ENCODE measurements around the gene TSEN54. TPM values are rescaled to one million over a fixed set of nuclear protein-coding genes. Genes with fewer than 3 reads are reported as not detected.

Gene TSEN54
- total and polyA plus RNA-seq, 4 donors, result 9.1 to 15.1 (median 12.3) TPM

GRCh38 chr17:75566416-75566815 lies 50.1 kb downstream of the TSEN54 start:
- no peak for DNase-seq (ENCODE audit: low spot score)
- H3K9me3 ChIP-seq (ENCODE audit: control insufficient read depth in 4 of 4, low read length in 3 of 4), result no peaks in the 10 kb centered on the region
- H3K4me3 ChIP-seq (ENCODE audit: low read depth in 1 of 3, low read length in 3 of 3), result no peak overlapping the region
- TF ChIP-seq FOXA2 (IDR thresholded peaks at IDR 0.05), result no peak
- TF ChIP-seq TAF1 (conservative IDR thresholded peaks at IDR 0.05), result no peak
- no peak for TF ChIP-seq JUND (IDR thresholded peaks at IDR 0.05)
- no peak for TF ChIP-seq FOXA1 (IDR thresholded peaks at IDR 0.05)
- TF ChIP-seq, protein P1, sequence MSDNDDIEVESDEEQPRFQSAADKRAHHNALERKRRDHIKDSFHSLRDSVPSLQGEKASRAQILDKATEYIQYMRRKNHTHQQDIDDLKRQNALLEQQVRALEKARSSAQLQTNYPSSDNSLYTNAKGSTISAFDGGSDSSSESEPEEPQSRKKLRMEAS (IDR thresholded peaks at IDR 0.05), result no peak
- no peak for TF ChIP-seq ATF3 (IDR thresholded peaks at IDR 0.05)
- TF ChIP-seq HNF4A (conservative IDR thresholded peaks at IDR 0.05), result no peak
- TF ChIP-seq, protein P2, sequence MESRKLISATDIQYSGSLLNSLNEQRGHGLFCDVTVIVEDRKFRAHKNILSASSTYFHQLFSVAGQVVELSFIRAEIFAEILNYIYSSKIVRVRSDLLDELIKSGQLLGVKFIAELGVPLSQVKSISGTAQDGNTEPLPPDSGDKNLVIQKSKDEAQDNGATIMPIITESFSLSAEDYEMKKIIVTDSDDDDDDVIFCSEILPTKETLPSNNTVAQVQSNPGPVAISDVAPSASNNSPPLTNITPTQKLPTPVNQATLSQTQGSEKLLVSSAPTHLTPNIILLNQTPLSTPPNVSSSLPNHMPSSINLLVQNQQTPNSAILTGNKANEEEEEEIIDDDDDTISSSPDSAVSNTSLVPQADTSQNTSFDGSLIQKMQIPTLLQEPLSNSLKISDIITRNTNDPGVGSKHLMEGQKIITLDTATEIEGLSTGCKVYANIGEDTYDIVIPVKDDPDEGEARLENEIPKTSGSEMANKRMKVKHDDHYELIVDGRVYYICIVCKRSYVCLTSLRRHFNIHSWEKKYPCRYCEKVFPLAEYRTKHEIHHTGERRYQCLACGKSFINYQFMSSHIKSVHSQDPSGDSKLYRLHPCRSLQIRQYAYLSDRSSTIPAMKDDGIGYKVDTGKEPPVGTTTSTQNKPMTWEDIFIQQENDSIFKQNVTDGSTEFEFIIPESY (IDR thresholded peaks at IDR 0.05), result no peak
- no peak for TF ChIP-seq CTCF (IDR thresholded peaks at IDR 0.05; ENCODE audit: low read depth, low read length, missing input control)
- peaks cover 1 to 10% (median 8%) of the 10 kb centered on the region in 4 donors for H3K4me1 ChIP-seq (ENCODE audit: control insufficient read depth in 4 of 4, insufficient read depth in 4 of 4, low read length in 3 of 4)
- no peak overlapping the region for H3K27ac ChIP-seq (ENCODE audit: low read depth in 1 of 2, low read length in 2 of 2)
- peaks cover 10 to 65% (median 31%) of the 10 kb centered on the region in 4 donors for H3K36me3 ChIP-seq (ENCODE audit: control insufficient read depth in 4 of 4, insufficient read depth in 3 of 4, low read depth in 1 of 4, low read length in 3 of 4)
- 89% methylated on average over 6 of the region's 6 CpGs for WGBS
- H3K27me3 ChIP-seq (ENCODE audit: control insufficient read depth in 4 of 4, insufficient read depth in 4 of 4, low read length in 3 of 4), result no peaks in the 10 kb centered on the region
- H3K9ac ChIP-seq (ENCODE audit: low read depth in 1 of 2, low read length in 2 of 2), result no peak overlapping the region

DNA sequence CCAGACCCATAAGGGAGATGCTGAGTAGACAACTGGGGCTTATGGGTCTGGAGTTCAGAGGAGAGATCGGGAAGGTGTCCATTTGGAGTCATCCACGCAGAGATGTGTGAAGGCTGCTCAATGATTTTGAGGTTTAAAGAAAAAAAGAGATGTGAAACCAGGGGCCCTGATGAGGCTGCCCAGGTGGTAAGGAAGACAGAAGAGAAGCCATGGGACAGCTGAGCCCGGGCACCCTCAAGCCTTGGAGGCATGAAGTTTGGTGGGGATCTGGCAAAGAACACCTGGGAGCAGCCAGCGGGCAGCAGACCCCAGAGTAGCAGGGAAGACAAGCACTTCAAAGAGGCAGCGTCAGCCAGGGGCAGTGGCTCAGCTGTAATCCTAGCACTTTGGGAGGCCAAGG lies 50.5 kb downstream of the TSEN54 start:
- Histone ChIP-seq H3K9ac (ENCODE audit: low read depth in 1 of 2, low read length in 2 of 2) (no peak overlapping the region), H3K4me1 (ENCODE audit: control insufficient read depth in 4 of 4, insufficient read depth in 4 of 4, low read length in 3 of 4) (peaks cover 0 to 9% (median 7%) of the 10 kb centered on the region in 4 donors), H3K4me3 (ENCODE audit: low read depth in 1 of 3, low read length in 3 of 3) (no peak overlapping the region), H3K27ac (ENCODE audit: low read depth in 1 of 2, low read length in 2 of 2) (no peak overlapping the region), H3K9me3 (ENCODE audit: control insufficient read depth in 4 of 4, low read length in 3 of 4) (no peaks in the 10 kb centered on the region), H3K36me3 (ENCODE audit: control insufficient read depth in 4 of 4, insufficient read depth in 3 of 4, low read depth in 1 of 4, low read length in 3 of 4) (peaks cover 11 to 67% (median 32%) of the 10 kb centered on the region in 4 donors), H3K27me3 (ENCODE audit: control insufficient read depth in 4 of 4, insufficient read depth in 4 of 4, low read length in 3 of 4) (no peaks in the 10 kb centered on the region)
- 96% methylated on average over 5 of the region's 5 CpGs for WGBS
- TF ChIP-seq HNF4G (IDR thresholded peaks at IDR 0.05) (no peak), CTCF (IDR thresholded peaks at IDR 0.05; ENCODE audit: low read depth, low read length, missing input control) (no peak), FOXA1 (IDR thresholded peaks at IDR 0.05) (no peak), REST (IDR thresholded peaks at IDR 0.05) (no peak), RAD21 (IDR thresholded peaks at IDR 0.05) (no peak), GABPA (IDR thresholded peaks at IDR 0.05 in 1 of 2, conservative IDR thresholded peaks at IDR 0.05 in 1 of 2) (no peak), NR2F2 (IDR thresholded peaks at IDR 0.05) (no peak), YY1 (IDR thresholded peaks at IDR 0.05) (no peak), FOXA2 (IDR thresholded peaks at IDR 0.05) (no peak), ATF3 (IDR thresholded peaks at IDR 0.05) (no peak), RXRA (IDR thresholded peaks at IDR 0.05) (no peak), TAF1 (conservative IDR thresholded peaks at IDR 0.05) (no peak), SP1 (IDR thresholded peaks at IDR 0.05) (no peak), HNF4A (conservative IDR thresholded peaks at IDR 0.05) (no peak), EGR1 (IDR thresholded peaks at IDR 0.05; ENCODE audit: low read depth in 2 of 2) (no peak), JUND (IDR thresholded peaks at IDR 0.05) (no peak)
- TF ChIP-seq, protein P2 (IDR thresholded peaks at IDR 0.05), result no peak
- TF ChIP-seq, protein P1 (IDR thresholded peaks at IDR 0.05), result no peak
- DNase-seq (ENCODE audit: low spot score), result no peak
